ENCODE measurements around the gene ANTXR2. TPM values are rescaled to one million over a fixed set of nuclear protein-coding genes. Genes with fewer than 3 reads are reported as not detected.

ANTXR2 gene
- total RNA-seq, 2 donors from 2014 or later, result 13.6 to 16.4 TPM

- no peak overlapping the region for H3K9ac ChIP-seq (ENCODE audit: extremely low read depth, low read length, poor library complexity, severe bottlenecking)
- H3K4me1 ChIP-seq (ENCODE audit: control insufficient read depth, insufficient read depth, low read length), result no peaks in the 10 kb centered on the region
- DNase-seq, result no peak
- no peaks in the 10 kb centered on the region for H3K9me3 ChIP-seq (ENCODE audit: control insufficient read depth, low read length)
- Mint-ChIP-seq H3K36me3 (ENCODE audit: low read depth) (peaks cover 11% of the 10 kb centered on the region), H3K4me1 (no peaks in the 10 kb centered on the region), H3K27me3 (ENCODE audit: insufficient read depth) (no peaks in the 10 kb centered on the region), H3K27ac (no peak overlapping the region), H3K4me3 (no peak overlapping the region), H3K9me3 (no peaks in the 10 kb centered on the region)
- no peak overlapping the region for H3K4me3 ChIP-seq (ENCODE audit: low read length)
- 97% methylated on average over 6 of the region's 7 CpGs; no CpG with 5 or more reads in 1 of the 2 experiments for whole genome bisulfite sequencing, 2 experiments (ENCODE audit: insufficient coverage in 1 of 2, insufficient read length in 1 of 2)
- no peaks in the 10 kb centered on the region for H3K36me3 ChIP-seq (ENCODE audit: control insufficient read depth, insufficient read depth, low read length)
- no peak for TF ChIP-seq CTCF (conservative IDR thresholded peaks at IDR 0.05)
- H3K27me3 ChIP-seq (ENCODE audit: control insufficient read depth, insufficient read depth, low read length, poor library complexity, severe bottlenecking), result no peaks in the 10 kb centered on the region
- H3K27ac ChIP-seq (ENCODE audit: low read depth, low read length), result no peak overlapping the region
These were observed 95.7 kb downstream of the ANTXR2 start for GRCh38 chr4:79977131-79977840.

- Histone ChIP-seq H3K9me3 (ENCODE audit: control insufficient read depth, low read length) (no peaks in the 10 kb centered on the region), H3K27ac (ENCODE audit: low read depth, low read length) (no peak overlapping the region), H3K4me1 (ENCODE audit: control insufficient read depth, insufficient read depth, low read length) (no peaks in the 10 kb centered on the region), H3K4me3 (ENCODE audit: low read length) (no peak overlapping the region), H3K36me3 (ENCODE audit: control insufficient read depth, insufficient read depth, low read length) (no peaks in the 10 kb centered on the region), H3K9ac (ENCODE audit: extremely low read depth, low read length, poor library complexity, severe bottlenecking) (no peak overlapping the region), H3K27me3 (ENCODE audit: control insufficient read depth, insufficient read depth, low read length, poor library complexity, severe bottlenecking) (no peaks in the 10 kb centered on the region)
- TF ChIP-seq CTCF (conservative IDR thresholded peaks at IDR 0.05), result no peak
- peak overlapping the region; percentile 59 for H3K4me3 Mint-ChIP-seq
- no peaks in the 10 kb centered on the region for H3K36me3 Mint-ChIP-seq (ENCODE audit: low read depth)
- H3K9me3 Mint-ChIP-seq, result no peaks in the 10 kb centered on the region
- peaks cover 13% of the 10 kb centered on the region for H3K4me1 Mint-ChIP-seq
- H3K27me3 Mint-ChIP-seq (ENCODE audit: insufficient read depth), result peaks cover 19% of the 10 kb centered on the region
- DNase-seq, result peak; percentile 90
- 95 to 97% methylated on average over 54 to 60 of the region's 60 CpGs for WGBS, 2 experiments (ENCODE audit: insufficient coverage in 1 of 2, insufficient read length in 1 of 2)
- peak overlapping the region; percentile 82 for H3K27ac Mint-ChIP-seq
These were observed 108.4 kb downstream of the ANTXR2 start for GRCh38 chr4:79964400-79965211.

GRCh38 chr4:79964020-79964399, 109.0 kb downstream of the ANTXR2 start:
- peaks cover 13% of the 10 kb centered on the region for H3K4me1 Mint-ChIP-seq
- Histone ChIP-seq H3K9me3 (ENCODE audit: control insufficient read depth, low read length) (no peaks in the 10 kb centered on the region), H3K4me3 (ENCODE audit: low read length) (no peak overlapping the region), H3K36me3 (ENCODE audit: control insufficient read depth, insufficient read depth, low read length) (no peaks in the 10 kb centered on the region), H3K9ac (ENCODE audit: extremely low read depth, low read length, poor library complexity, severe bottlenecking) (no peak overlapping the region), H3K4me1 (ENCODE audit: control insufficient read depth, insufficient read depth, low read length) (no peaks in the 10 kb centered on the region), H3K27me3 (ENCODE audit: control insufficient read depth, insufficient read depth, low read length, poor library complexity, severe bottlenecking) (no peaks in the 10 kb centered on the region), H3K27ac (ENCODE audit: low read depth, low read length) (no peak overlapping the region)
- H3K27ac Mint-ChIP-seq, result peak overlapping the region; percentile 82
- peaks cover 19% of the 10 kb centered on the region for H3K27me3 Mint-ChIP-seq (ENCODE audit: insufficient read depth)
- TF ChIP-seq CTCF (conservative IDR thresholded peaks at IDR 0.05), result no peak
- 91 to 99% methylated on average over 4 to 8 of the region's 8 CpGs for WGBS, 2 experiments (ENCODE audit: insufficient coverage in 1 of 2, insufficient read length in 1 of 2)
- H3K9me3 Mint-ChIP-seq, result no peaks in the 10 kb centered on the region
- no peaks in the 10 kb centered on the region for H3K36me3 Mint-ChIP-seq (ENCODE audit: low read depth)
- DNase-seq, result no peak
- H3K4me3 Mint-ChIP-seq, result peak overlapping the region; percentile 59

Measured in endodermal cell (in vitro differentiated cells).